ENCODE results near the gene INSR. TPM values are rescaled to one million over a fixed set of nuclear protein-coding genes. Genes with fewer than 3 reads are reported as not detected.
"Not testable (repeated sequence)": the region's sequence is repeated elsewhere in the genome, so short reads cannot be mapped to it uniquely, and the experiment has no call there.

Gene INSR
- total RNA-seq, result 71.9 TPM
- long read RNA-seq, full-length matches to known transcripts, result 1 of 84 reads
- long read RNA-seq, partial matches to known transcripts, result 71 of 84 reads
- long read RNA-seq, other reads (novel, unspliced or antisense), result 12 of 84 reads

DNA sequence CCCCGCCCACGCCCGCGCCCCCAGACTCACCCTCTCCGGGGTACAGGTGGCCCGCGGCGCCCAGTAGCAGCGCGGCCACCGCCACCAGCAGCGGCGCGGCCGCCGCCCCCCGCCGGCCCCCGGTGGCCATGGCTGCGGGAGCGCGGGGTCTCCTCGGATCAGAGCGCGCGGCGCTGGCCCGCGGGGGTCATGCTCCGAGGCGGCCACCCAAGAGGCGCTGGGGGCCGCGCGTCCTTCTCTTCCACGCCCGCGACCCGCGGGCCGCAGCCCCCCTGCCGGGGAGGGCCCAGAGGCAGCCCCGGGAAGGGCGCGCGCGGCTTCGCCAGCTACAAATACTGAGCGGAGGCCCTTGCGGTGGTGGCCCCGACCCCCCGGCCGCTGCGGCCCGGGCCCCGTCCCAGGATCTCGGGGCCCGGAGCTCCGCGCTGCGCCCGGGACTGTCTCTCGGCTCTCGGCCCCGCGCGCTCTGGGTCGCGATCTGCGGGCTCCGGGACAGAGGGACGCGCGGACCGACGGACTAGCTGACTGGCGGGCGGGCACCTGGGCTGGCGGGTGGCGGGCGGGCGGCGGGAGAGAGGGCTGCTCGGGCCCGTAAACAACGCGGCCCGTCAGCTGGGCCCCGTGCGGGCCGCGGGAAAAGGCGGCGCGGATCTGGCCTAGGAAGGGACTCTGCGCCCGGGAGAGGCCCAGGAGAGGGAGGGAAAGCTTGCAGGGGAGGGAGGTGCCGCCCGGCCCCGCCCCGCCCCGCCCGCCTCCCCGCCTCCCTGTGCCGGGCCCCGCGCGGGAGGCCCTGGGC lies at the start of gene INSR:
Gene INSR, minus strand, starts transcription at position 653 of the 796 bp plus-strand sequence. Its CDS starts 523 bp downstream, at position 130.
- peak; percentile 96 for ATAC-seq (ENCODE audit: poor library complexity)
- intact Hi-C loops (cut with DNase I), result loop anchor here (2.0 kb wide), 1 partner anchor 95 kb away; no protein-coding TSS in a partner anchor
- DNase-seq, result peak; percentile 93

DNA sequence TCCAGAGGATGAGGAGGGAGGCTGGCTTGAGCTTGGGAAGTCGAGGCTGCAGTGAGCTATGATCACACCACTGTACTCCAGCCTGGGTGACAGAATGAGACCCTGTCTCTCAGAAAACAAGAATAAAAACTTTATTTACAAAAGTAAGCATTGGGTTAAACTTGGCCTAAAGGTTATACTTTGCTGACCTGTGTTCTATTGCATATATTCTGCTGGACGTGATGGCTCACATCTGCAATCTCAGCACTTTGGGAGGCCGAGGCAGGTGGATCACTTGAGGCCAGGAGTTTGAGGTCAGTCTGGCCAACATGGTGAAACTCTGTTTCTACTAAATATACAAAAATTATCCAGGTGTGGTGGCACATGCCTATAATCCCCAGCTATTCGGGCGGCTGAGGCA lies 47.9 kb upstream of the INSR start:
- intact Hi-C loops (cut with DNase I), result loop anchor here (5.0 kb wide), 1 partner anchor 240 kb away; no protein-coding TSS in a partner anchor
- DNase-seq (no peak), ATAC-seq (ENCODE audit: poor library complexity) (no peak)

DNA sequence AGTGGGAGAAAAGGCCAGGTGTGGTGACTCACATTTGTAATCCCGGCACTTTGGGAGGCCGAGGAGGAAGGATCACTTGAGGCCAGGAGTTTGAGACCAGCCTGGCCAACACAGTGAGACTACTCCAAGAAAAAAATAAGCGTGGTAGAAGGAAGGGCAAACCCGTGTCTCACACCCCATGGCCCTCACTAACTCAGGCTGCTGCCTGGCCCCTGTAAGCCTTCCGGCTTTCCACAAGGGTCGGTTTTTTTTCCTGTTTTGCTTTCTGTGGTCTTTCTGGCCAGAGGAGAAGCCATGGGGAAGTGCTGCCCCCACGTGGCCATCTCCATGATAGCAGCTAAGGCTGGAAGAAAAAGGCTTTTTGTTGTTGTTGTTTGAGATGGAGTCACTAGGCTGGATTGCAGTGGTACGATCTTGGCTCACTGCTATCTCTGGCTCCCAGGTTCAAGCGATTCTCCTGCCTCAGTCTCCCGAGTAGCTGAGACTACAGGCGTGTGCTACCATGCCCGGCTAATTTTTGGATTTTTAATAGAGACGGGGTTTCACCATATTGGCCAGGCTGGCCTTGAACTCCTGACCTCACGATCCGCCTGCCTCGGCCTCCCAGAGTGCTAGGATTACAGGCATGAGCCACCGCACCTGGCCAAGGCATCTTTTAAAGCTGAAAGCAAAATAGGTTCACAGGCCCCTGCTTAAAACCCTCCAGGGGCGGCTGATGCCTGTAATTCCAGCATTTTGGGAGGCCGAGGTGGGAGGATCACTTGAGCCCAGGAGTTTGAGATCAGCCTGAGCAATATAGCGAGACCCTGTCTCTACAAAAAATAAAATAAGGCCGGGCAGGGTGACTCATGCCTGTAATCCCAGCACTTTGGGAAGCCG lies 47.0 kb upstream of the INSR start:
- DNase-seq, result peak; percentile 90
- peak; percentile 64 for ATAC-seq (ENCODE audit: poor library complexity)
- intact Hi-C loops (cut with DNase I), result loop anchor here (2.0 to 5.0 kb wide), 2 partner anchors 192 to 239 kb away; no protein-coding TSS in a partner anchor

DNA sequence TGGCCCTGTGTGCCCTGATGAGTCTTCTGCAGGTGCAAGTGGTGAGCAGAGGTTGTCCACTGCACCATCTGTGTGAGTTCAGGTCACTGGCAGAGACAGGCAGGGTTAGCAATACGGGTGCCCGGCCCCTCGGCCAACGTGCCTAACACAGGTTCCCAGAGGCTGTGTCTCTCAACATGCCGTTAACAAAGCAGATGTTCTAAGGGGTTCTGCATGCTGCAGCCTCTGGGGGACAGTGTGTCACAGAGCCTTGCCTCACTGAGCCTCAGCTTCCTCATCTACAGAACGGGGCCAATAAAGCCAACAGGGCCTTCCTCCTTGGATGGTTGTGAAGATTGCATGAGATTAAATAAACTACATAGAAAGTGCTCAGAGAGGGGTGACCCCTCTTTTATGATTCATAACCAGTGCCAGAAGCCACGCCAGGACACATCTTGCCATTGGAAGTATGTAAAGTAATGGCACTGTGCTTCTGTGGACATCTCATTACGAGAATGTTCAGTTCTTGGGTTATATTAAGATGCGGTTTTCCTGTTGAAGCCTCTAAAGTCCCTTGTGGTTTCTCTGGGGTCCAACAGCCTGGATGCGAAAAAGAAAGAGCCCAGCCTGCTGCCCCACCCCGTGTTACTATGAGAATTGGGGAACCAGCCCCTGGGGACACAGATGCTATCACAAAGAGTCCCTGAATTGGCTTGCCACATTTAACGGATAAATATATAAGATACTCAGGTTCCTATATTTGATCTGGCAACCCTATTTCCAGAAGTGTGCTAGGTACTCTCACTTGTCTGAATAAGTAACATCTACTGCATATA lies 43.4 kb upstream of the INSR start:
- DNase-seq (peak; percentile 53), ATAC-seq (ENCODE audit: poor library complexity) (peak; percentile 50)
- intact Hi-C loops (cut with DNase I), result no loop called here

DNA sequence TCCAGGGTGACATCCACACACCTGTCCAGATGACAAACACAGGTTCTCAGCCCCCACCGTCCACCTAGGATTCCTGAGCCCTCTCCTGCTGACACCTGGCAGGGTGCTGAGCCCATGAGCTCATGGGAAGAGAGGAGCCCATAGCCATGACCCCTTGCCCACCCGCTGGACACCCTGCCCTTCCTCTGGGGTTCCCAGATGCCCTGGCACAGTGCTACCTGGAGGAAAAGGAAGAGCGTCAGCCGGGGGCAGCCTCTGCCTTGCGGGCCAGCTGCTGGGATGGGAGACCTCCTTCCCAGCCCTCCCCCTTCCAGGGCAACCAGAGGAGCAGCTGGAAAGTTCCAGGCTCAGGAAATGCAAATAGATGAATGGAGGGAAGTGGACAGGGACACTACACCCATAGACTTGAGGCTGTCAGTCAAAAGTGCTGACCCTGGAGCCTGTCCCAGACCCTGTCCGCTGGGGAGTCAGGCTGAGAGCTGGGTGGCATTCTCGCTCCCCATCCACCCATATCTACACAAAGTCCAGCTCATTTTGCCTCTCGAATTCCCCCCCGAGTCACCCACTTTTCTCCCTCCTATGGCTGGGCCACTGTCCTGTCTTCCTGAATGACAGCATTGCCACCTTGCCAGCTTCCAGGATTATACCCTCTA lies 42.2 kb upstream of the INSR start:
- ATAC-seq (ENCODE audit: poor library complexity), result no peak
- no peak for DNase-seq
- intact Hi-C loops (cut with DNase I), result no loop called here

DNA sequence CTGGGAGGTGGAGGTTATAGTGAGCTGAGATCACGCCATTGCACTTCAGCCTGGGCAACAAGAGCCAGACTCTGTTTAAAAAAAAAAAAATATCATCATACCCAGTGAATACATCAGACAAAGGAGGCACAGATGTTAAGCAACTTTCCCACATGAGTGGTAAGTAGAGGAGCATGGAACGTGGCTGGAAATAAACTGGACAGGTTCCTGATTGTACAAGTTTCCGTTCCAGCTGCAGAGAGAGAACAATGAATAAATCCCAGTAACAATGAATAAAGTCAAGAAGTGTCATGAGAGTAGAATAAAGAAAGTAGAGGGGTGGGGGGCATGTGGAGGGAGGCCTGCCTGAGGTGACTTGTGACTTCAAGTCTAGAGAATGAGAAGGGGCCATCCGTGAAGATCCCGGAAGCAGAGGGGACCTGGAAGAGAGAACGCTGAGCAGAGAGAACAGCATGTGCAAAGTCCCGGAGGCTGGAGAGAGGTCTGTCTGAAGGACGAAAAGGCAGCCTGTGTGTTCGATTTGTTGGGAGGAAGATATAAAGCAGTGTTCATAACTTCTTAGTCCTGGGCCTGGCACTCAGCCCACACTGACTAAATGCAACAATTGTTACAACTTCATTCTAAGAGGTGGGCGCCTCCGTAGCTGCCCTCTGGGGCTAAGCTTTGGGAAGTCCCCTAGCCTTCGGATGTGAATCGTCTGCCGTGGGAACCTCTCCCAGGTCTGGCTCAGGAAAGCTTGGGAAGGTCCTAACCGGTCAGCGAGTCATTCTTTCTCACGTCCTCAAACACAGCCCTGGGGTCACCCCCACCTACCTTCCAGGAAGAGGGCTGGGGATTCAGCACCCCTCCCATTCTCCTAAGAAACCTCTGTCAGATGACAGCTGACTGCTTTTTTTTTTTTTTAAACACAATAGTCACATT lies 39.2 kb upstream of the INSR start:
- intact Hi-C loops (cut with DNase I), result no loop called here
- DNase-seq, result no peak
- no peak for ATAC-seq (ENCODE audit: poor library complexity)

DNA sequence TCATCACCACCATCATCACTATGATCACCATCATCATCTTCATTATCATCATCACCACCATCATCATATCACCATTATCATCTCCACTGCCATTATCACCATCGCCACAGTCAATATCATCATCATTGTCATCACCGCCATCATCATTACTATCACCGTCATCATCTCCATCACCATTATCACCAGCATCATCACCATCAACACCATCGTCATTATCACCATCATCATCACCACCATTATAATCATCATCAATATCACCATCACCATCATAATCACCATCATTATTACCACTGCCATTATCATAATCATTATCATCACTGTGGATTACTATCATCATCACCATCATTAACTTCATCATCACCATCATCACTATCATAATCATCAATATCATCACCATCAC lies 37.2 kb upstream of the INSR start:
- intact Hi-C loops (cut with DNase I), result no loop called here
- ATAC-seq (ENCODE audit: poor library complexity), result no peak
- DNase-seq, result no peak

DNA sequence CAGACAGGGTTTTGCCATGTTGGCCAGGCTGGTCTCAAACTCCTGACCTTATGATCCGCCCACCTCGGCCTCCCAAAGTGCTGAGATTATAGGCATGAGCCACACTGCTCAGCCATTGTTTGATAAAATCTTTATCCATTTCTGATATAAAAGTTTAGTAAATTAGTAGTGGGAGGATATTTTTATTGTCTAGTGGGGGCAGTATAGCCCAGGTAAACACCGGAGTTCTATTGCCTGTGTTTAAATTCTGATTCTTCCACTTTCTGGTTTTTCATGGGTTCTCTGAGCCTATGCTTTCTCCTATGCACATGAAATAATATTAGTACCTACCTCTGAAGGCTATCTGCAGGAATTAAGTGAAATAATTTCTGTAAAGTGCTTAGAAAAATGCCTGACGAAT lies 34.4 kb upstream of the INSR start:
- ATAC-seq (ENCODE audit: poor library complexity), result no peak
- no peak for DNase-seq
- intact Hi-C loops (cut with DNase I), result no loop called here

DNA sequence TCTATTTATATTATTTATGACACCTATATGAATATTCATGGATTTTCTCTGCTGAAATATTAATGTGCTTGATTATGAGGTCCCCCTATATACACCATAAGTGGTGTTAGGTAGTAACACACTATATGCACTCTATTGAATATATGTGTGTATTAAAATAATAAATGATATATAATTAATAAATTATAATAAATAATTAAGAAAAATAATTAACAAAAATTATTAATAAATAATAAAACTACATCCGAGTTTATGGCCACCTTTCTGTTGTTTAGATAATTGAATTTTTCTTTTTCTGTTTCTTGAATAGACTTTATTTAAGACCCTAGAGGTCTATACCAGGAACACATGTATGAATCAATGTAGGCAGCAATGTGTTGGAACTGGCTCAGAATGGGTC lies 33.6 kb upstream of the INSR start:
- intact Hi-C loops (cut with DNase I), result no loop called here
- no peak for ATAC-seq (ENCODE audit: poor library complexity)
- no peak for DNase-seq

DNA sequence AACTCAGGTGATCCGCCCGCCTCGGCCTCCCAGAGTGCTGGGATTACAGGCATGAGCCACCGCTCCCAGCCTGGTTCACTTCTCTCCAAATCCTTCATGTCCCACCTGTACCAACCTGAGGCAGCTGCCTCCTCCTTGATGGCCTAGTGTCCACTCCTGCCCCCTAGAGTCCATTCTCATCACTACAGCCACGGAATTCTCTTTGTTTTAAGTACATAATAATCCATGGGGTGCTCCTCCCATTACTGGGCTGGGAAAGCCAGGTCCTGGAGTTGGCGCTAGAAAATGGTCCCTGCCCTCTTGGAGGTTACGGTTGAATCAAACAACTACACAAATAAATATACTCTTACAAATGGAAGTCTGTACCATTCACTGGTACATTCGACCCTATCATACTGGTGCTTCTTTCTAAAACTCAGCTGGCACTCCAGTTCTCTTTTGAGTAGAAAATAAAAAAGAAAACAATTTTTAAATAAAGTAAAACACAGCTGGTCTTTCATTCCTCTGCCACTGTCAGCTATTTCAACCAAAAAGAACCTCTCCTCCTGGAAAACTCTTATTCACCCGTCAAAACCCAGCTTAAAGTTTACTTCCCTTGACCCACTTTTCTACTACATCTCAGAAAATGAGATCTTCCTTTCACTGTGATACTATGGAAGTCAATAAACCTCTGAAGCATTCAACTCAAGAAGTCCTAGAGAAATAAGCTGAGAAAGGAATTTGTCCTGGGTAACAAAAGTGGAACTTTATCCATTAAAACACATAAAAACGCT lies 32.1 kb upstream of the INSR start:
- DNase-seq, result no peak
- ATAC-seq (ENCODE audit: poor library complexity), result no peak
- intact Hi-C loops (cut with DNase I), result no loop called here

DNA sequence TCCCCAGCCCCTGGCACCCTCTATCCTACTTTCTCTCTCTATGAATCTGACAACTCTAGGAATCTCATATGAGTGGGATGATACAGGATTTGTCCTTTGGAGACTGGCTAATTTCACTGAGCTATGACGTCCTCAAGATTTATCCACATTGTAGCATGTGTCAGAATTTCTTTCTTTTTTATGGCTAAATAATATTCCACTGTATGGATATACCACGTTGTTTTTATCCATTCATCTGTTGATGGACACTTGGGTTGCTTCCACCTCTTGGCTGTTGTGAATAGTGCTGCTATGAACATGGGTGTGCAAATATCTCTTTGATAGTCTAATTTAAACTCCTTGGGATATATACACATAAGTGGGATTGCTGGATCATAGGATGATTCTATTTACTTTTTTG lies 24.0 kb upstream of the INSR start:
- DNase-seq (no peak), ATAC-seq (ENCODE audit: poor library complexity) (no peak)
- intact Hi-C loops (cut with DNase I), result no loop called here

DNA sequence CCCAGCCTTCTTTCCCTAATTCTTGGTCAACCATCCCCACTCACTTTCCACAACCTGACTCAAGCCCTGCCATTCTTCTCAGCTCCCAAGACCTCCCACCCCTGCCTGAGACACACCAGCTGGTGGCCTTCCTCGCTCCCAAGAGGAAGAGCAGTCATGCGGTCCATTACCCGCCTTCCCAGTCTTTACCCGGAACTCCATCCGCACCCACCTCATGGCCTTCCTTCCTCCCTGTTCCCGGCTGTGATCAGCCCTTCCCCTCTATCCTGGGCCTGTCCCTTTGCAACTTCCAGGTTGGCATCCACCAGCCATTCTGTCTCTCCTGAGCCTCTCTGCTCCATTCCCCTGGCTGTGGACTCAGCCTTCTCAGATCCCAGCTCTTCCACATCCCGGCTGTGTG lies 18.6 kb upstream of the INSR start:
- DNase-seq (no peak), ATAC-seq (ENCODE audit: poor library complexity) (no peak)
- intact Hi-C loops (cut with DNase I), result no loop called here

DNA sequence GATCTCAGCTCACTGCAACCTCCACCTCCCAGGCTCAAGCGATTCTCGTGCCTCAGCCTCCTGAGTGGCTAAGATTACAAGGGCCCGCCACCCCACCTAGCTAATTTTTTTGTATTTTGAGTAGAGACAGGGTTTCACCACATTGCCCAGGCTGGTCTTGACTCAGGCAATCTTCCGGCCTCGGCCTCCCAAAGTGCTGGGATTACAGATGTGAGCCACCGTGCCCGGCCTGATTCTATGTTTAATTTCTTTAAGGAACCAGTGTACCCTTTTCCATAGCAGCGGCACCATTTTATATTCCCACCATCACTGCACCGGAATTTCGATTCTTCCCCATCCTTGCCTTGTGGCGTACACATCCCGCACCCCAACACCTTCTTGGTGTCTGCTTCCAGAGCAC lies 17.7 kb upstream of the INSR start:
- DNase-seq (no peak), ATAC-seq (ENCODE audit: poor library complexity) (no peak)
- intact Hi-C loops (cut with DNase I), result no loop called here

DNA sequence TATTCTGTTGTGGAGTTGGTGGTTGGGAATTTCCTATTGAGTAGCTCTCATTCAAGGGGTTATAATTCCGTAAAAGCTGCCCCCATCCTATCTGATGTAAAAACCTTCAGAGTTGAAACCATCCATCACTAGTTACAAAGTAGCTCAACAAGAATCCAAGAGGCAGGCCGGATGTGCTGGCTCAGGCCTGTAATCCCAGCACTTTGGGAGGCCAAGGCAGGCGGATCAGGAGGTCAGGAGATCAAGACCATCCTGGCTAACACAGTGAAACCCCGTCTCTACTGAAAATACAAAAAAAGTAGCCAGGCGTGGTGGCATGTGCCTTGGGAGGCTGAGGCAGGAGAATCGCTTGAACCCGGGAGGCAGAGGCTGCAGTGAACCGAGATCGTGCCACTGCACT lies 14.1 kb upstream of the INSR start:
- intact Hi-C loops (cut with DNase I); DNase-seq; ATAC-seq (ENCODE audit: poor library complexity): not testable (repeated sequence)

DNA sequence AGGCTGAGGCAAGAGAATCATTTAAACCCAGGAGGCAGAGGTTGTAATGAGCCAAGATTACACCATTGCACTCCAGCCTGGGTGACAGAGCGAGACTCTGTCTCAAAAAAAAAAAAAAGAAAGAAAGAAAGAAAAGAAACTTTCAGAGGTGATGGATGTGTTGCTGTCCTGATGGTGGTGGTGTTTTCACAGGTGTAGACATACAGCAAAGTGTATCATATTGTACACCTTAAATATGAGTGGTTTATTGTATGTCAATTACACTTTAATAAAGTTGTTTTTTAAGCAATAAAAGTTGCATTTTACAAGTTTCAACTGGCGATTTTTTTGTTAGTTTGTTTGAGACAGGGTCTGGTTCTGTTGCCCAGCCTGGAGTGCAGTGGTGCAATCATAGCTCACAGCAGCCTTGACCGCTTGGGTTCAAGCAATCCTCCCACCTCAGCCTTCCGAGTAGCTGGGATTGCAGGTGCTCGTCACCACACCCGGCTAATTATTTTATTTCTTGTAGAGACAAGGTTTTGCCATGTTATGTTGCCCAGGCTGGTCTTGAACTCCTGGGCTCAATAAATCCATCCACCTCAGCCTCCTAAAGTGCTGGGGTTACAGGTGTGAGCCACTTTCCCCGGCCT lies 13.5 kb upstream of the INSR start:
- intact Hi-C loops (cut with DNase I), result no loop called here
- no peak for ATAC-seq (ENCODE audit: poor library complexity)

DNA sequence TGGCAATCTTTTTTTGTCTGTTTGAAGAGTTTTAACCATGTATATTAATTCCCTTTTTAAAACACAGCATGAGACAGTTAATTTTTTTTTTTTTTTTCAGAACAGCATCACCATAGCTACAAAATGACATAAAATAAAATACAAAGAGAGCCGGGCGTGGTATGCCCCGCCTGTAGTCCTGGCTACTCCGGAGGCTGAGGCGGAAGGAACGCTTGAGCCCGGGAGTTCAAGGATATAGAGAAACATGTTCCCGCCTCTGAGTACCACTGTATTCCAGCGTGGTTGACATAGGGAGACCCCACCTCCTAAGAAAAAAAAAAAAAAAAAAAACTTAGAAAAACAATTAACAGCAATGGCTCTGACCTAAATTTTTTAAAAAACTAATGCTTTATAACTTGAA lies 10.0 kb upstream of the INSR start:
- intact Hi-C loops (cut with DNase I), result no loop called here
- ATAC-seq (ENCODE audit: poor library complexity) (no peak), DNase-seq (no peak)

More for the DNA sequence above, 13.5 kb upstream of the INSR start:
- no peak for DNase-seq
